SK-N-SH treated with all-trans-retinoic acid at 6 μM for 48 hours (cell line): Measurements from ENCODE around the gene GTPBP3.

Source experiments
- BACH2 ChIP-seq: fragments of 250-450 bp; sonication (Bioruptor Pico); IDR thresholded peaks from 2 replicates; pipeline ENCODE4 v1.9.0; 2021; ENCODE audit warnings: mild to moderate bottlenecking, borderline replicate concordance
- CREB5 ChIP-seq: fragments of 250-450 bp; sonication (Bioruptor Pico); IDR thresholded peaks from 2 replicates; pipeline ENCODE4 v1.5.1; 2020; ENCODE audit warnings: low read depth, mild to moderate bottlenecking, moderate library complexity
- CSDC2 ChIP-seq: fragments of 250-450 bp; sonication (Bioruptor Pico); IDR thresholded peaks from 2 replicates; pipeline ENCODE4 v1.5.0; 2020; ENCODE audit warnings: mild to moderate bottlenecking, moderate library complexity
- CSRNP3 ChIP-seq: fragments of 250-450 bp; sonication (Bioruptor Pico); IDR thresholded peaks from 2 replicates; pipeline ENCODE4 v1.5.1; 2021; ENCODE audit warnings: mild to moderate bottlenecking, moderate library complexity
- ESRRG ChIP-seq: fragments of 250-450 bp; sonication (Bioruptor Pico); IDR thresholded peaks from 2 replicates; pipeline ENCODE4 v1.6.1; 2021; ENCODE audit warnings: mild to moderate bottlenecking
- OSR1 ChIP-seq: fragments of 250-450 bp; sonication (Bioruptor Pico); IDR thresholded peaks from 2 replicates; pipeline ENCODE4 v1.8.0; 2022; ENCODE audit warnings: moderate library complexity, mild to moderate bottlenecking, inconsistent platforms
- PATZ1 ChIP-seq: fragments of 250-450 bp; sonication (Bioruptor Pico); IDR thresholded peaks from 2 replicates; pipeline ENCODE4 v1.8.0; 2020; ENCODE audit warnings: mild to moderate bottlenecking, moderate library complexity, borderline replicate concordance
- POU6F1 ChIP-seq: fragments of 250-450 bp; sonication (Bioruptor Pico); IDR thresholded peaks from 2 replicates; pipeline ENCODE4 v1.8.0; 2021; ENCODE audit warnings: low read depth, mild to moderate bottlenecking, moderate library complexity, borderline replicate concordance
- TOX ChIP-seq: fragments of 250-450 bp; sonication (Bioruptor Pico); IDR thresholded peaks from 2 replicates; pipeline ENCODE4 v1.8.0; 2021; ENCODE audit warnings: mild to moderate bottlenecking, moderate library complexity, borderline replicate concordance
- ZFP30 ChIP-seq: fragments of 450-650 bp; formaldehyde crosslinking; IDR thresholded peaks from 2 replicates; pipeline ENCODE4 v1.5.0; 2022; ENCODE audit warnings: mild to moderate bottlenecking, moderate library complexity
- ZNF565 ChIP-seq: fragments of 450-650 bp; formaldehyde crosslinking; conservative IDR thresholded peaks from 2 replicates; pipeline ENCODE4 v1.5.0; 2020; ENCODE audit warnings: low read depth, mild to moderate bottlenecking, moderate library complexity

- TF ChIP-seq PATZ1 (no peak), OSR1 (CRISPR knock-in tag) (no peak), ZFP30 (CRISPR knock-in tag) (no peak), TOX (no peak), ESRRG (CRISPR knock-in tag) (no peak), POU6F1 (CRISPR knock-in tag) (no peak), ZNF565 (CRISPR knock-in tag) (no peak), CREB5 (CRISPR knock-in tag) (no peak), CSDC2 (CRISPR knock-in tag) (no peak), CSRNP3 (CRISPR knock-in tag) (no peak), BACH2 (no peak)
These were observed 29.4 kb upstream of the GTPBP3 start for GRCh38 chr19:17307876-17308377.
